Nephron progenitor cell (in vitro differentiated cells): Measurements from ENCODE around the gene PTPN22.
"Not testable (repeated sequence)": the region's sequence is repeated elsewhere in the genome, so short reads cannot be mapped to it uniquely, and the experiment has no call there.

Experiments used
- DNase-seq: peaks from one replicate; pipeline ENCODE4 v3.0.0; 2021
- H3K27ac Mint-ChIP-seq: 2 replicates; pipeline ENCODE4 v1.8.0; 2021; ENCODE audit warnings: mild to moderate bottlenecking, moderate library complexity, mixed read lengths
- H3K27me3 Mint-ChIP-seq: 2 replicates; pipeline ENCODE4 v1.8.0; 2021; ENCODE audit warnings: mild to moderate bottlenecking, low read depth, mixed read lengths; ENCODE audit not compliant: poor library complexity
- H3K36me3 Mint-ChIP-seq: 2 replicates; pipeline ENCODE4 v1.8.0; 2021; ENCODE audit warnings: low read depth, mixed read lengths
- H3K4me1 Mint-ChIP-seq: 2 replicates; pipeline ENCODE4 v1.8.0; 2021; ENCODE audit warnings: mixed read lengths
- H3K4me3 Mint-ChIP-seq: 2 replicates; pipeline ENCODE4 v1.8.0; 2021; ENCODE audit warnings: mild to moderate bottlenecking, moderate library complexity, mixed read lengths
- H3K9me3 Mint-ChIP-seq: 2 replicates; pipeline ENCODE4 v1.8.0; 2021; ENCODE audit warnings: mild to moderate bottlenecking, moderate library complexity, mixed read lengths
- TF ChIP-seq, protein P1 (sequence below): fragments of 200-600 bp; sonication (generic); IDR thresholded peaks from 2 replicates; pipeline ENCODE4 v1.5.0; 2021; ENCODE audit warnings: antibody characterized with exemption

Gene PTPN22

DNA sequence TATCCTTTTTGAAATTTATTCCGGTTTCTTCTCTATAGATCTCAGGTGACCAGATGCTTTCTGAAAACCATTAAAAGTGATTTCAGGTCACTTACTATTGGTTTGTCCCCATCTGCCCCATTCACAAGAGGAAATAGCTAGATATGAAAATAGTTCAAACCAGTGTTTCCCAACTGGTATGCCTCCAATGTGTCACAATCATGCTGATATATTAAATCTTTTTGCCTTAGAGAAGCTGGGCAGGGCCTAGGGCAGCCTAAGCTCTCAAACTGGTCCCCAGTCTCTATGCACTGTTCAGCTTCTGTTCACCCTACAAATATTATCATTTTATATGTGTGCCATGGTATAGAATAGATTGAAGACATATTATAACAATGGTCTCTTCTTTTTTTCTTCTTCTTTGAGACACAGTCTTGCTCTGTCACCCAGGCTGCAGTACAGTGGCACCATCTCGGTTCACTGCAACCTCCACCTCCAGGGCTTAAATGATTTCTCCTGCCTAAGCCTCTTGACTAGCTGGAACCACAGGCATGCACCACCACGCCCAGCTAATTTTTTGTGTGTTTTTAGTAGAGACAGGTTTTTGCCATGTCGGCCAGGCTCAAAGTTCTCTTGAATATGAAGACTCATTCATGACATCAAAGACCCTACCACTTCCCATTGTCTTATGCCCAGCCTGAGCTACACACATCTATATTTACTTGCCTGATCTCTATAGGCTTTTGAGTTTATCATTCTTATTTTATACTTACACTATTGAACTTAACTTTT is 15.7 kb downstream of the PTPN22 start:
- Mint-ChIP-seq H3K4me1 (no peaks in the 10 kb centered on the region), H3K27ac (no peak overlapping the region), H3K36me3 (no peaks in the 10 kb centered on the region), H3K27me3 (peaks cover 3% of the 10 kb centered on the region), H3K9me3 (no peaks in the 10 kb centered on the region), H3K4me3 (no peak overlapping the region)
- DNase-seq, result no peak
- TF ChIP-seq, protein P1, sequence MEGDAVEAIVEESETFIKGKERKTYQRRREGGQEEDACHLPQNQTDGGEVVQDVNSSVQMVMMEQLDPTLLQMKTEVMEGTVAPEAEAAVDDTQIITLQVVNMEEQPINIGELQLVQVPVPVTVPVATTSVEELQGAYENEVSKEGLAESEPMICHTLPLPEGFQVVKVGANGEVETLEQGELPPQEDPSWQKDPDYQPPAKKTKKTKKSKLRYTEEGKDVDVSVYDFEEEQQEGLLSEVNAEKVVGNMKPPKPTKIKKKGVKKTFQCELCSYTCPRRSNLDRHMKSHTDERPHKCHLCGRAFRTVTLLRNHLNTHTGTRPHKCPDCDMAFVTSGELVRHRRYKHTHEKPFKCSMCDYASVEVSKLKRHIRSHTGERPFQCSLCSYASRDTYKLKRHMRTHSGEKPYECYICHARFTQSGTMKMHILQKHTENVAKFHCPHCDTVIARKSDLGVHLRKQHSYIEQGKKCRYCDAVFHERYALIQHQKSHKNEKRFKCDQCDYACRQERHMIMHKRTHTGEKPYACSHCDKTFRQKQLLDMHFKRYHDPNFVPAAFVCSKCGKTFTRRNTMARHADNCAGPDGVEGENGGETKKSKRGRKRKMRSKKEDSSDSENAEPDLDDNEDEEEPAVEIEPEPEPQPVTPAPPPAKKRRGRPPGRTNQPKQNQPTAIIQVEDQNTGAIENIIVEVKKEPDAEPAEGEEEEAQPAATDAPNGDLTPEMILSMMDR, result no peak

DNA sequence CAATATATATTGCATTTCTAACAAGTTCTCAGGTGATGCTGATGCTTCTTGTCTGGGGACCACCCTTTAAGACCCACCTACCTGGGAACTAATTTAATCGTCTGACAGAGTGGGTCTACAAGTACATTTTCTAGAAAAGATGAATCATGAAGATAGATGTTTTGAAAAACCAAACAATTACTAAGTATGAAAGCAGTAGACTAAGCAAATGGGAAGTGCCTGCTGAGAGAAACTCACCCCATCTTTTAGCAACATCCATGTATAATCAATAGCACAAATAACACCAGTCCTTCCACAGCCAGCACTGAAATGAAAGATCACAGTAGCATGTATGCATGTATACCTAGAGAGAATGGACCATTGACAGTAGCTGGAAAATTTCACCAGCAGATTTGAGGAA is 17.3 kb downstream of the PTPN22 start:
- no peaks in the 10 kb centered on the region for H3K9me3 Mint-ChIP-seq
- no peaks in the 10 kb centered on the region for H3K4me1 Mint-ChIP-seq
- TF ChIP-seq, protein P1, result no peak
- no peak overlapping the region for H3K4me3 Mint-ChIP-seq
- DNase-seq, result no peak
- H3K27me3 Mint-ChIP-seq, result peaks cover 8% of the 10 kb centered on the region
- no peak overlapping the region for H3K27ac Mint-ChIP-seq
- H3K36me3 Mint-ChIP-seq, result no peaks in the 10 kb centered on the region

DNA sequence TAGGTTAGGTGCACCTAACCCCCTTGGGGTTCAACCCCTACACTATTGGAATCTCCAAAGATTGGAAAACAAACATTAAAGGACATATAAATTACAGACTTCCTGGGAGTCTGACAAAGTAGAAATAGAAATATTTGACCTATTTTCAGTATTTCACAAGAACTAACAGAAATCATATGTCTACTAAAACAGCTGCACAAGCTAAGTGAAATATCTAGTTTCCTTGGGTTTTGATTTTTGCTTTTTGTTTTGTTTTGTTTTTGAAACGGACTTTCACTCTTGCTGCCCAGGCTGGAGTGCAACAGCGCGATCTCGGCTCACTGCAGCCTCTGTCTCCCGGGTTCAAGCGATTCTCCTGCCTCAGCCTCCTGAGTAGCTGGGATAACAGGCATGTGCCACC is 18.8 kb downstream of the PTPN22 start:
- H3K27ac Mint-ChIP-seq, DNase-seq, H3K4me3 Mint-ChIP-seq, H3K27me3 Mint-ChIP-seq, H3K9me3 Mint-ChIP-seq, H3K4me1 Mint-ChIP-seq, H3K36me3 Mint-ChIP-seq: not testable (repeated sequence)

DNA sequence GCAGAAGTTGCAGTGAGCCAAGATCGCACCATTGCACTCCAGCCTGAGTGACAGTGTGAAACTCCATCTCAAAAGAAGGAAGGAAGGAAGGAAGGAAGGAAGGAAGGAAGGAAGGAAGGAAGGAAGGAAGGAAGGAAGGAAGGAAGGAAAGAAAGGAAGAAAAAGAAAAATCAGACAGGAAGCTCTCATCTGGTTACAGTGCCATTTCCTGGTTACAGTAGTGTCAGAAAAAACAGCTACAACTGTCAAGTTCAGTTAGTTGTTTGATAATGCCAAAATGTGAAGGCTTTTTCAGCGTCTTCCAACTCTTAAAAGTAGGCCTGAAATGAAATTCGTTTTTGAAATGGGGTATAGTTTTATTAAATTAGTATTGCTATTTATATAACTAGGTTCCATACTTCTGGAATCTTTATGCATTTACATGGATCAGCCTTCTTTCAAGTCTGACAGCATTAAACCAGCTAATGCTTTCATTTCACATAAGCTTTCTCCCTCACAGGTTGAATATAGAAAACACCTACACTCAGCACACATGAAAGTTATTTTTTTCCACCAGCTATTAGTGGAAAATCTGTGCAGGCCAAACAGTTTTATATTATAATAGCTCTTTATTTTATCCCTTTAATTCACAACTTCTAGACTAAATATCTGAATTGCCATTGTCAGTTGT is 21.2 kb downstream of the PTPN22 start:
- TF ChIP-seq, protein P1, result no peak
- H3K36me3 Mint-ChIP-seq, result peaks cover 10% of the 10 kb centered on the region
- H3K27ac Mint-ChIP-seq, result no peak overlapping the region
- no peak for DNase-seq
- peaks cover 20% of the 10 kb centered on the region for H3K9me3 Mint-ChIP-seq
- no peak overlapping the region for H3K4me3 Mint-ChIP-seq
- peaks cover 8% of the 10 kb centered on the region for H3K27me3 Mint-ChIP-seq
- no peaks in the 10 kb centered on the region for H3K4me1 Mint-ChIP-seq

DNA sequence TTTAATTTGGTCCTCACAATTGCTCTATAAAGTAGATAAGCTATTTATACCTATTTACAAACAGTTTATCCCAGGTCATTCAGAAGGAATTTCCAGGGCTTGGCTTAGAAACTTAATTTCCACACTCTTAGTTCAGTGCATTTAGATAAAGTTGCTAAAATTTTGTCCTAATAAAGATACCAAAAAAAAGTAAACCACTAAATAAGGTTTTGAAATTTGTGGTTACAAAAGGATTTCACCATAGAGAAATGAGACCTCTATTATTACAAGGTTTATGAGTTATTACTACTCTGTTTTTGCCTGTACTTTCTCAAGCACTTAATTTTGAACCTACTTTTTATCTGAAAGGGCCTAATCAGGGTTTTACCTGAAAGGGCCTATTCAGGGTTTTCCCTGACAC is 22.4 kb downstream of the PTPN22 start:
- no peak overlapping the region for H3K27ac Mint-ChIP-seq
- H3K4me1 Mint-ChIP-seq, result no peaks in the 10 kb centered on the region
- peaks cover 8% of the 10 kb centered on the region for H3K27me3 Mint-ChIP-seq
- DNase-seq, result no peak
- H3K9me3 Mint-ChIP-seq, result peaks cover 20% of the 10 kb centered on the region
- peaks cover 10% of the 10 kb centered on the region for H3K36me3 Mint-ChIP-seq
- no peak overlapping the region for H3K4me3 Mint-ChIP-seq
- TF ChIP-seq, protein P1, result no peak

DNA sequence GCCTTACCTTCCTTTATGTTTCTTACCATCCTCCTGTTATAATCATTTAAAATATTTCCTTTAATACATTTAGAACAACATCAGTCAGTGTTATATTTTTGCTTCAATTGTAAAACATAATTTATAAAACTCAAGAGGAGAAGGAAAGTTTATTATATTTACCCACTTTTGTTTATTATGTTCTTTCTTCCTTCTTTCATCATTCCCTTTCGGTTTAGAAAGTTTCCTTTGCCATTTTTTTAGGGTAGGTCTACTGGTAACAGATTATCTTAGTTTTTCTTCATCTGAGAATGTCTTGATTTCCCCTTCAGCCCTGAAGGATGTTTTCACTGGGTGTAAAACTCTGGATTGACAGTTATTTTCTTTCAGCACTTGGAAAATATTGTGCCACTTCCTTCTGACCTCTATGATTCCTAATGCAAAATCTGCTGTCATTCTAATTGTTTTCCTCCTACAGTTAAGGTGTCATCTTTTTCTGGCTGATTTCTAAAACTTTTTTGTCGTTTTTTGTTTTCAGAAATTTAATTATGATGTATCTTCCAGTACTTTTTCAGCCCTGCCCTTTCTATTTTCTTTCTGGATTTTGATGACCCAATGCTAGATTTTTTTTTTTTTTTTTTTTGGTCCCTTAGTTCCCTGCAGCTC is 25.0 kb downstream of the PTPN22 start:
- peaks cover 10% of the 10 kb centered on the region for H3K36me3 Mint-ChIP-seq
- no peak overlapping the region for H3K27ac Mint-ChIP-seq
- H3K9me3 Mint-ChIP-seq, result peaks cover 36% of the 10 kb centered on the region
- no peaks in the 10 kb centered on the region for H3K4me1 Mint-ChIP-seq
- no peak overlapping the region for H3K4me3 Mint-ChIP-seq
- no peak for DNase-seq
- H3K27me3 Mint-ChIP-seq, result peaks cover 7% of the 10 kb centered on the region
- TF ChIP-seq, protein P1, result no peak
